Measurements from ENCODE around the gene TMEM222.

GRCh38 chr1:27383039-27383605 is 61.2 kb downstream of the TMEM222 start, which contains the start of gene CD164L2:
- TF ChIP-seq CTCF (IDR thresholded peaks at IDR 0.05; ENCODE audit: insufficient read depth, low read length, poor library complexity, severe bottlenecking) (no peak), EZH2phosphoT487 (conservative IDR thresholded peaks at IDR 0.05; ENCODE audit: low read length) (no peak)
